Measurements from ENCODE around the gene CSF1R.

CSF1R gene

GRCh38 chr5:150114773-150115408 lies 28.5 kb upstream of the CSF1R start:
- TF ChIP-seq, protein P1, sequence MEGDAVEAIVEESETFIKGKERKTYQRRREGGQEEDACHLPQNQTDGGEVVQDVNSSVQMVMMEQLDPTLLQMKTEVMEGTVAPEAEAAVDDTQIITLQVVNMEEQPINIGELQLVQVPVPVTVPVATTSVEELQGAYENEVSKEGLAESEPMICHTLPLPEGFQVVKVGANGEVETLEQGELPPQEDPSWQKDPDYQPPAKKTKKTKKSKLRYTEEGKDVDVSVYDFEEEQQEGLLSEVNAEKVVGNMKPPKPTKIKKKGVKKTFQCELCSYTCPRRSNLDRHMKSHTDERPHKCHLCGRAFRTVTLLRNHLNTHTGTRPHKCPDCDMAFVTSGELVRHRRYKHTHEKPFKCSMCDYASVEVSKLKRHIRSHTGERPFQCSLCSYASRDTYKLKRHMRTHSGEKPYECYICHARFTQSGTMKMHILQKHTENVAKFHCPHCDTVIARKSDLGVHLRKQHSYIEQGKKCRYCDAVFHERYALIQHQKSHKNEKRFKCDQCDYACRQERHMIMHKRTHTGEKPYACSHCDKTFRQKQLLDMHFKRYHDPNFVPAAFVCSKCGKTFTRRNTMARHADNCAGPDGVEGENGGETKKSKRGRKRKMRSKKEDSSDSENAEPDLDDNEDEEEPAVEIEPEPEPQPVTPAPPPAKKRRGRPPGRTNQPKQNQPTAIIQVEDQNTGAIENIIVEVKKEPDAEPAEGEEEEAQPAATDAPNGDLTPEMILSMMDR (IDR thresholded peaks at IDR 0.05; ENCODE audit: low read length, missing control alignments), result no peak
- H3K4me3 ChIP-seq (replicated peaks; ENCODE audit: low read depth, low read length), result no peak overlapping the region
- DNase-seq (ENCODE audit: low read depth), result no peak

DNA sequence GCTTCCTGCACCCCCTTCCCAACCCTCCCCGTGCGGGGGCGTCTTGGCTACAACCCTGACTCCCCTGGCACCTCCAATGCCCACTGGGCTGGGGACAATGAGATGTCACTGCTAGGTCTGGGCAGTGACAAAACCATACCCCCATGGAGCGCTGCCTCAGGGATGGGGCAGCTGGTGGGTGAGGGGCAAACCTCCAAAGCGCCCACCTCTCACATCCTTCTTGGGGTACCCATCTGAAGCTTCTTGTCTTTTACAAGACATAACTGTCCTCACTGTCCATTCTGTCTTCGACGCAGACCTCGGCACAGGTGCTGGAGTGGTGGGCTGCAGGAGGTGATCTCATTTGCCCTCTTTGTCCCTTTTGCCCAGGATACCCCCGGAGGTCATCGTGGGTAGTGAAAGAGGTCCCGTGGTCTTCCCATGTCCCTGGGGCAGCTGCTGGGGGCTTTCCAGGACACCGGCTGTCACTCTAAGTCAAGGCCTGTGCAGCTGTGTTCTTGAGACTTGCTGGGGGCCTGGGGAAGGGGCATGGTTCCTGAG lies 27.8 kb upstream of the CSF1R start:
- H3K4me3 ChIP-seq (replicated peaks; ENCODE audit: low read depth, low read length), result no peak overlapping the region
- DNase-seq (ENCODE audit: low read depth), result no peak
- TF ChIP-seq, protein P1 (IDR thresholded peaks at IDR 0.05; ENCODE audit: low read length, missing control alignments), result no peak

- H3K4me3 ChIP-seq (replicated peaks; ENCODE audit: low read depth, low read length), result no peak overlapping the region
- DNase-seq (ENCODE audit: low read depth), result no peak
- TF ChIP-seq, protein P1 (IDR thresholded peaks at IDR 0.05; ENCODE audit: low read length, missing control alignments), result no peak
These were observed 26.8 kb upstream of the CSF1R start for GRCh38 chr5:150113047-150113744.

- no peak overlapping the region for H3K4me3 ChIP-seq (replicated peaks; ENCODE audit: low read depth, low read length)
- TF ChIP-seq, protein P1 (IDR thresholded peaks at IDR 0.05; ENCODE audit: low read length, missing control alignments), result no peak
- peak; percentile 76 for DNase-seq (ENCODE audit: low read depth)
These were observed 26.1 kb upstream of the CSF1R start for GRCh38 chr5:150112201-150113046.

GRCh38 chr5:150111122-150111521 lies 24.8 kb upstream of the CSF1R start:
- TF ChIP-seq, protein P1 (IDR thresholded peaks at IDR 0.05; ENCODE audit: low read length, missing control alignments), result no peak
- DNase-seq (ENCODE audit: low read depth), result no peak
- no peak overlapping the region for H3K4me3 ChIP-seq (replicated peaks; ENCODE audit: low read depth, low read length)

DNA sequence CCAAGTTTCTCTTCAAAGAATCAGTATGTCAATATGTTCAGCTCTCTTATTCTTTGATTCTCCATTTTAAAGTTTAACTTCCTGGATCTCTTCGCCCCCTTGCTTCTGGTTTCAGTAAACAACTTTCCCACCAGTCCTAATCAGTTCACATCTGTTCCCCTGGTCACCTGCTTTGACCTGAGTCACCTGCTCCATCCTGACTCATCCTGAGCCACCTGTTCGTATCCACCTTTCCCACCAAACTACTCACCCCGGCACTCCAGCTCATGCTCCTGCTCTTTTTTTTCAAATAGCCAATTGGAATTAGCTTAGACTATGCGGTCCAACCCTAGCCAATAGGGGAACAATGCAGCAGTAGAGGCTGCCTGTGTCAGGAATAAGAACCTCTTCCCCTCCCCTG lies 23.6 kb upstream of the CSF1R start:
- DNase-seq (ENCODE audit: low read depth), result no peak
- TF ChIP-seq, protein P1 (IDR thresholded peaks at IDR 0.05; ENCODE audit: low read length, missing control alignments), result no peak
- no peak overlapping the region for H3K4me3 ChIP-seq (replicated peaks; ENCODE audit: low read depth, low read length)

Data from fibroblast of pulmonary artery (primary cell).